Measurements from ENCODE around the gene KLRF2. TPM values are rescaled to one million over a fixed set of nuclear protein-coding genes. Genes with fewer than 3 reads are reported as not detected.

Gene KLRF2
- total and polyA plus RNA-seq, 2 experiments from 2014 or later: not detected

- H3F3A ChIP-seq (ENCODE audit: insufficient read depth): no peaks in the 10 kb centered on the region
- no peaks in the 10 kb centered on the region for H3K79me2 ChIP-seq (ENCODE audit: insufficient read depth)
- no peak overlapping the region for H2AFZ ChIP-seq
- H3K9me3 ChIP-seq (ENCODE audit: low read depth): no peaks in the 10 kb centered on the region
- H3K27ac ChIP-seq: no peak overlapping the region
- no peak overlapping the region for H3K4me3 ChIP-seq
- no peaks in the 10 kb centered on the region for H4K20me1 ChIP-seq (ENCODE audit: insufficient read depth)
- no peak for TF ChIP-seq EZH2 (IDR thresholded peaks at IDR 0.05; ENCODE audit: insufficient read depth, poor library complexity, severe bottlenecking)
- no peak for TF ChIP-seq EZH2phosphoT487 (IDR thresholded peaks at IDR 0.05; ENCODE audit: insufficient read depth, low read depth)
- in situ Hi-C loops (cut with MboI): no loop called here
- H3K4me1 ChIP-seq (ENCODE audit: insufficient read depth): no peaks in the 10 kb centered on the region
- H3K27me3 ChIP-seq (replicated peaks; ENCODE audit: insufficient read depth): no peaks in the 10 kb centered on the region; the same call in none of the 2 replicates
- no peak for DNase-seq
- H3K36me3 ChIP-seq (ENCODE audit: low read depth): no peaks in the 10 kb centered on the region
- 61 to 63% methylated on average over 3 of the region's 3 CpGs for WGBS, 2 experiments (ENCODE audit: low coverage in 1 of 2, low lambda C conversion rate in 2 of 2, missing lambda C conversion rate in 2 of 2)
- H3K9ac ChIP-seq: no peak overlapping the region
- H3K9me2 ChIP-seq (ENCODE audit: insufficient read depth): no peaks in the 10 kb centered on the region
- no peak overlapping the region for H3K4me2 ChIP-seq (ENCODE audit: unreplicated experiment)
Measured at GRCh38 chr12:9919443-9919842, 38.2 kb downstream of the KLRF2 start.

DNA sequence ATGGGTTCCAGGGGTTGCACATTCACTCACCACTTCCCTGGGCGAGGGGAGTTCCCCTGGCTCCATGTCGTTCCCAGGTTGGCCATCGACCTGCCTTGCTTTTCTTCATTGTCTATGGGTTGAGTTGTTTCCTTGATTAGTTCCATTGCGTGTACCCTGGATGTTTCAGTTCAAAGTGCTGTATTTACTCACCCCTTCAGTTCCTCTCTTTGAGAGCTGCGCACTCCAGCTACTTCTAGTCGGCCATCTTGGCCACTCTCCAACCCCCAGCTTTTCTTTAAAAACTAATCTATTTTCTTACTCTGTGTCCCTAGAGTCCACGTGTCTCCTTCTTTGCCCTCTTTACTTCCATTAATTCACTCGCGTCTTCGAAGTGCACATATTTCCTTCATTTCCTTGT is 39.2 kb downstream of the KLRF2 start:
- TF ChIP-seq EZH2phosphoT487 (IDR thresholded peaks at IDR 0.05; ENCODE audit: insufficient read depth, low read depth) (no peak), EZH2 (IDR thresholded peaks at IDR 0.05; ENCODE audit: insufficient read depth, poor library complexity, severe bottlenecking) (no peak)
- no peaks in the 10 kb centered on the region for H3K9me3 ChIP-seq (ENCODE audit: low read depth)
- H3K9ac ChIP-seq: no peak overlapping the region
- WGBS, 2 experiments (ENCODE audit: low coverage in 1 of 2, low lambda C conversion rate in 2 of 2, missing lambda C conversion rate in 2 of 2): 76 to 77% methylated on average over 10 of the region's 10 CpGs
- H4K20me1 ChIP-seq (ENCODE audit: insufficient read depth): no peaks in the 10 kb centered on the region
- H3F3A ChIP-seq (ENCODE audit: insufficient read depth): no peaks in the 10 kb centered on the region
- H3K36me3 ChIP-seq (ENCODE audit: low read depth): no peaks in the 10 kb centered on the region
- no peak overlapping the region for H2AFZ ChIP-seq
- no peak overlapping the region for H3K4me2 ChIP-seq (ENCODE audit: unreplicated experiment)
- no peaks in the 10 kb centered on the region; the same call in none of the 2 replicates for H3K27me3 ChIP-seq (replicated peaks; ENCODE audit: insufficient read depth)
- H3K9me2 ChIP-seq (ENCODE audit: insufficient read depth): no peaks in the 10 kb centered on the region
- in situ Hi-C loops (cut with MboI): loop anchor here (10.0 kb wide), 1 partner anchor 96 kb away; the partner anchor contains the start of gene KLRF1
- H3K27ac ChIP-seq: no peak overlapping the region
- no peaks in the 10 kb centered on the region for H3K79me2 ChIP-seq (ENCODE audit: insufficient read depth)
- DNase-seq: no peak
- no peaks in the 10 kb centered on the region; the same call in 1 of the 2 replicates for H3K4me1 ChIP-seq (ENCODE audit: insufficient read depth)
- no peak overlapping the region for H3K4me3 ChIP-seq

GRCh38 chr12:9922429-9922828 is 41.1 kb downstream of the KLRF2 start:
- no peaks in the 10 kb centered on the region; the same call in 1 of the 2 replicates for H3K4me1 ChIP-seq (ENCODE audit: insufficient read depth)
- H3K9me2 ChIP-seq (ENCODE audit: insufficient read depth): no peaks in the 10 kb centered on the region
- no peak overlapping the region for H3K4me2 ChIP-seq (ENCODE audit: unreplicated experiment)
- H3K27me3 ChIP-seq (replicated peaks; ENCODE audit: insufficient read depth): no peaks in the 10 kb centered on the region; the same call in 1 of the 2 replicates
- no peaks in the 10 kb centered on the region for H3K79me2 ChIP-seq (ENCODE audit: insufficient read depth)
- H3K27ac ChIP-seq: no peak overlapping the region
- no peaks in the 10 kb centered on the region for H3K9me3 ChIP-seq (ENCODE audit: low read depth)
- H4K20me1 ChIP-seq (ENCODE audit: insufficient read depth): no peaks in the 10 kb centered on the region
- H3F3A ChIP-seq (ENCODE audit: insufficient read depth): no peaks in the 10 kb centered on the region
- no peak overlapping the region for H3K9ac ChIP-seq
- no peaks in the 10 kb centered on the region for H3K36me3 ChIP-seq (ENCODE audit: low read depth)
- no peak overlapping the region for H2AFZ ChIP-seq
- no peak for DNase-seq
- no peak overlapping the region for H3K4me3 ChIP-seq
- TF ChIP-seq EZH2 (IDR thresholded peaks at IDR 0.05; ENCODE audit: insufficient read depth, poor library complexity, severe bottlenecking) (no peak), EZH2phosphoT487 (IDR thresholded peaks at IDR 0.05; ENCODE audit: insufficient read depth, low read depth) (no peak)
- 44 to 54% methylated on average over 1 of the region's 1 CpG for WGBS, 2 experiments (ENCODE audit: low coverage in 1 of 2, low lambda C conversion rate in 2 of 2, missing lambda C conversion rate in 2 of 2)
- in situ Hi-C loops (cut with MboI): loop anchor here (10.0 kb wide), 1 partner anchor 98 kb away; the partner anchor contains the start of gene KLRF1

- in situ Hi-C loops (cut with MboI): loop anchor here (10.0 kb wide), 1 partner anchor 101 kb away; the partner anchor contains the start of gene KLRF1
Measured at GRCh38 chr12:9925705-9926393, 44.6 kb downstream of the KLRF2 start.

More at GRCh38 chr12:9925705-9926393, 44.6 kb downstream of the KLRF2 start:
- Histone ChIP-seq H3K4me3 (peak overlapping the region; percentile 31; the same call in 1 of the 2 replicates), H3K4me1 (ENCODE audit: insufficient read depth) (no peaks in the 10 kb centered on the region; the same call in 1 of the 2 replicates), H3K9me2 (ENCODE audit: insufficient read depth) (no peaks in the 10 kb centered on the region), H3F3A (ENCODE audit: insufficient read depth) (no peaks in the 10 kb centered on the region), H3K9ac (no peak overlapping the region), H2AFZ (peak overlapping the region; percentile 47; the same call in 1 of the 2 replicates), H3K79me2 (ENCODE audit: insufficient read depth) (no peaks in the 10 kb centered on the region), H3K27ac (no peak overlapping the region), H3K4me2 (ENCODE audit: unreplicated experiment) (peak overlapping the region; percentile 67), H4K20me1 (ENCODE audit: insufficient read depth) (no peaks in the 10 kb centered on the region), H3K9me3 (ENCODE audit: low read depth) (no peaks in the 10 kb centered on the region), H3K27me3 (replicated peaks; ENCODE audit: insufficient read depth) (peaks cover 5% of the 10 kb centered on the region; the same call in 1 of the 2 replicates), H3K36me3 (ENCODE audit: low read depth) (no peaks in the 10 kb centered on the region)
- DNase-seq: peak; percentile 62
- WGBS, 2 experiments (ENCODE audit: low coverage in 1 of 2, low lambda C conversion rate in 2 of 2, missing lambda C conversion rate in 2 of 2): 28 to 32% methylated on average over 5 of the region's 5 CpGs
- TF ChIP-seq EZH2phosphoT487 (IDR thresholded peaks at IDR 0.05; ENCODE audit: insufficient read depth, low read depth) (no peak), EZH2 (IDR thresholded peaks at IDR 0.05; ENCODE audit: insufficient read depth, poor library complexity, severe bottlenecking) (no peak)

Measured in GM23248 (cell line).